Stomach (tissue), 9 donors: Measurements from ENCODE around the gene SNRNP25. TPM values are rescaled to one million over a fixed set of nuclear protein-coding genes. Genes with fewer than 3 reads are reported as not detected.
A peak's percentile ranks its signal among the peaks of the same experiment; 100 is the strongest.

Source experiments
- DNase-seq, 2 donors: peaks; one replicate each; pipeline versions ENCODE4 v3.0.0 to v3.0.0-alpha.2; 2013 to 2019
- H3K27ac ChIP-seq, 5 donors: fragments of 200-600 bp in 4 of 5; sonication (generic) in 4 of 5; one replicate each; pipeline ENCODE4 v1.5.1; 2013 to 2019; ENCODE audit warnings: mild to moderate bottlenecking in 1 of 5, moderate library complexity in 1 of 5
- H3K27me3 ChIP-seq, 3 donors: fragments of 200-600 bp; sonication (generic); one replicate each; pipeline ENCODE4 v1.5.1; 2017 to 2019; ENCODE audit warnings: mixed run types in 1 of 3
- H3K36me3 ChIP-seq, 4 donors: fragments of 200-600 bp; sonication (generic); 1 replicate in 3 of 4; 2 replicates in 1 of 4; pipeline ENCODE4 v1.5.1; 2016 to 2019
- H3K4me1 ChIP-seq, 4 donors: fragments of 200-600 bp; sonication (generic); one replicate each; pipeline ENCODE4 v1.5.1; 2016 to 2019
- H3K4me3 ChIP-seq, 4 donors: fragments of 200-600 bp; sonication (generic) in 3 of 4; one replicate each; pipeline ENCODE4 v1.5.1; 2016 to 2019; ENCODE audit warnings: mild to moderate bottlenecking in 1 of 4
- H3K9me3 ChIP-seq, 4 donors: fragments of 200-600 bp; sonication (generic); one replicate each; pipeline ENCODE4 v1.5.1; 2016 to 2019
- CTCF ChIP-seq, 7 experiments: fragments of 450-650 bp in 4 of 7; fragments of 200-600 bp in 3 of 7; sonication (generic) in 3 of 7; IDR thresholded peaks; one replicate each; pipeline ENCODE4 v1.5.1; 2016 to 2019; ENCODE audit warnings: antibody characterized with exemption in 7 of 7, control low read depth in 2 of 7, mild to moderate bottlenecking in 1 of 7
- EP300 ChIP-seq: sonication (generic); formaldehyde crosslinking; IDR thresholded peaks from one replicate; pipeline ENCODE4 v1.6.1; 2017; ENCODE audit warnings: antibody characterized with exemption
- POLR2A ChIP-seq, 4 donors: fragments of 450-650 bp; IDR thresholded peaks; one replicate each; pipeline ENCODE4 v1.6.1; 2016; ENCODE audit warnings: antibody characterized with exemption in 4 of 4, control low read depth in 2 of 4, mild to moderate bottlenecking in 1 of 4, moderate library complexity in 1 of 4
- POLR2AphosphoS5 ChIP-seq, 3 donors: sonication (generic); formaldehyde crosslinking; IDR thresholded peaks; one replicate each; pipeline ENCODE4 v1.6.1; 2016; ENCODE audit warnings: antibody characterized with exemption in 3 of 3
- WGBS, 5 donors: extraction: QIAGEN DNeasy Blood & Tissue Kit in 3 of 5; methylation state at CpG; one replicate each; pipeline versions ENCODE4 v1.1.5 to v1.1.7; 2013 to 2018; 5-methylcytosine and 5-hydroxymethylcytosine counted together
- intact Hi-C: fragments of 100-400 bp; cut with DNase I; formaldehyde crosslinking; loops from one replicate; pipeline ENCODE4 v1.15.1; 2023; ENCODE audit warnings: low total_unique reads
- polyA plus RNA-seq, 3 donors: library from polyadenylated mRNA; stranded (reverse); fragments of 200-250 nt; gene quantifications; one replicate each; pipeline ENCODE4 v1.2.3, GENCODE V29; 2013
- total RNA-seq, 5 donors: library from RNA; depleted of rRNA; stranded (reverse); fragments of >200 nt; gene quantifications; one replicate each; pipeline versions ENCODE4 v1.1.0 to v1.2.3, GENCODE V29; 2014 to 2016
- donor health status: healthy with polysubstance abuse.
- donor health status: Bipolar disorder and iron deficiency.
- donor health status: healthy.

SNRNP25 gene
- total and polyA plus RNA-seq, 8 donors = 2.3 to 40.2 (median 19.3) TPM

- H3K9me3 ChIP-seq = no peaks in the 10 kb centered on the region
- no peak for DNase-seq
- H3K36me3 ChIP-seq = peaks cover 20 to 47% (median 44%) of the 10 kb centered on the region in 4 donors
- no peak overlapping the region for H3K27ac ChIP-seq
- no peaks in the 10 kb centered on the region for H3K27me3 ChIP-seq
- 85 to 91% (median 87%) methylated on average over 14 to 15 of the region's 15 CpGs for WGBS, 5 donors
- peaks cover 0 to 24% (median 13%) of the 10 kb centered on the region in 4 donors for H3K4me1 ChIP-seq
- H3K4me3 ChIP-seq = no peak overlapping the region
- intact Hi-C loops = no loop called here
- TF ChIP-seq EP300 = no peak
- no peak for TF ChIP-seq CTCF (IDR thresholded peaks at IDR 0.05)
- no peak for TF ChIP-seq POLR2AphosphoS5 (IDR thresholded peaks at IDR 0.05)
- TF ChIP-seq POLR2A (IDR thresholded peaks at IDR 0.05) = no peak
Observed at GRCh38 chr16:92431-93339, 39.1 kb downstream of the SNRNP25 start.

- intact Hi-C loops = no loop called here
- TF ChIP-seq POLR2A (IDR thresholded peaks at IDR 0.05) (no peak), POLR2AphosphoS5 (IDR thresholded peaks at IDR 0.05) (no peak), EP300 (no peak), CTCF (IDR thresholded peaks at IDR 0.05) (no peak)
- DNase-seq = no peak
- Histone ChIP-seq H3K4me3 (no peak overlapping the region), H3K4me1 (peaks cover 0 to 24% (median 13%) of the 10 kb centered on the region in 4 donors), H3K27ac (no peak overlapping the region), H3K27me3 (no peaks in the 10 kb centered on the region), H3K36me3 (peaks cover 8 to 43% (median 36%) of the 10 kb centered on the region in 4 donors), H3K9me3 (no peaks in the 10 kb centered on the region)
- WGBS, 5 donors = 83 to 93% (median 91%) methylated on average over 5 of the region's 5 CpGs
Observed at GRCh38 chr16:94918-95265, 41.3 kb downstream of the SNRNP25 start.

- H3K27me3 ChIP-seq = no peaks in the 10 kb centered on the region
- H3K36me3 ChIP-seq = peaks cover 4 to 39% (median 32%) of the 10 kb centered on the region in 4 donors
- no peak for TF ChIP-seq EP300
- no peak for TF ChIP-seq POLR2A (IDR thresholded peaks at IDR 0.05)
- TF ChIP-seq POLR2AphosphoS5 (IDR thresholded peaks at IDR 0.05) = peak in 2 of 3 donors; percentile 13 to 90
- TF ChIP-seq CTCF (IDR thresholded peaks at IDR 0.05) = peak in 6 of 7 experiments; percentile 94 to 100 (median 98)
- H3K27ac ChIP-seq = no peak overlapping the region
- peaks cover 0 to 21% (median 10%) of the 10 kb centered on the region in 4 donors for H3K4me1 ChIP-seq
- intact Hi-C loops = loop anchor here (2.0 kb wide), 1 partner anchor 28 kb away; no protein-coding TSS in a partner anchor
- 5 to 14% (median 7%) methylated on average over 10 to 11 of the region's 11 CpGs for WGBS, 5 donors
- H3K4me3 ChIP-seq = no peak overlapping the region
- H3K9me3 ChIP-seq = no peaks in the 10 kb centered on the region
- DNase-seq = peak; percentile 92 to 95
Observed at GRCh38 chr16:96935-97381, 43.3 kb downstream of the SNRNP25 start.

- 87 to 98% (median 92%) methylated on average over 7 to 8 of the region's 8 CpGs for WGBS, 5 donors
- Histone ChIP-seq H3K27me3 (no peaks in the 10 kb centered on the region), H3K4me3 (no peak overlapping the region), H3K36me3 (peaks cover 4 to 36% (median 29%) of the 10 kb centered on the region in 4 donors), H3K9me3 (no peaks in the 10 kb centered on the region), H3K4me1 (peaks cover 0 to 24% (median 14%) of the 10 kb centered on the region in 4 donors), H3K27ac (no peak overlapping the region)
- no peak for DNase-seq
- TF ChIP-seq EP300 (no peak), CTCF (IDR thresholded peaks at IDR 0.05) (no peak), POLR2A (IDR thresholded peaks at IDR 0.05) (no peak), POLR2AphosphoS5 (IDR thresholded peaks at IDR 0.05) (no peak)
- intact Hi-C loops = loop anchor here (2.0 kb wide), 1 partner anchor 29 kb away; no protein-coding TSS in a partner anchor
Observed at GRCh38 chr16:97822-98221, 44.2 kb downstream of the SNRNP25 start.
